Activated CD4-positive, alpha-beta memory T cell treated with anti-CD3 and anti-CD28 coated beads, Interleukin-2, amount 10 ng/mL, durations not matched to agents 7 days and 5 days (primary cell): ENCODE data around the gene KCNQ1OT1. TPM values are rescaled to one million over a fixed set of nuclear protein-coding genes. Genes with fewer than 3 reads are reported as not detected.

Experiments used
- CTCF ChIA-PET: fragments of 350-600 bp; sonication (Branson Sonifier 250); formaldehyde crosslinking; loops from one replicate; lab custom pipeline; 2021; ENCODE audit warnings: antibody characterized with exemption, inconsistent platforms; lab: Charles Lee
- POLR2A ChIA-PET: fragments of 350-600 bp; sonication (Branson Sonifier 250); formaldehyde crosslinking; loops from one replicate; lab custom pipeline; 2021; ENCODE audit warnings: antibody characterized with exemption; lab: Charles Lee
- DNase-seq: peaks from one replicate; pipeline ENCODE4 v3.0.0-alpha.2; 2020
- H3K27ac Mint-ChIP-seq: one replicate; pipeline ENCODE4 v1.8.0; 2021; ENCODE audit warnings: mild to moderate bottlenecking, mixed read lengths
- H3K27me3 Mint-ChIP-seq: one replicate; pipeline ENCODE4 v1.8.0; 2021; ENCODE audit warnings: mixed read lengths
- H3K36me3 Mint-ChIP-seq: one replicate; pipeline ENCODE4 v1.8.0; 2021; ENCODE audit warnings: low read depth, mixed read lengths
- H3K4me1 Mint-ChIP-seq: one replicate; pipeline ENCODE4 v1.8.0; 2021; ENCODE audit warnings: mixed read lengths
- H3K4me3 Mint-ChIP-seq: one replicate; pipeline ENCODE4 v1.8.0; 2021; ENCODE audit warnings: mild to moderate bottlenecking, mixed read lengths
- H3K9me3 Mint-ChIP-seq: one replicate; pipeline ENCODE4 v1.8.0; 2021; ENCODE audit warnings: mixed read lengths
- total RNA-seq, 2 experiments: library from RNA; stranded (reverse); gene quantifications; one replicate each; pipeline ENCODE4 v1.2.3, GENCODE V29; 2021

Gene KCNQ1OT1
- total RNA-seq, 2 experiments from 2014 or later: 0.25 to 0.28 TPM

DNA sequence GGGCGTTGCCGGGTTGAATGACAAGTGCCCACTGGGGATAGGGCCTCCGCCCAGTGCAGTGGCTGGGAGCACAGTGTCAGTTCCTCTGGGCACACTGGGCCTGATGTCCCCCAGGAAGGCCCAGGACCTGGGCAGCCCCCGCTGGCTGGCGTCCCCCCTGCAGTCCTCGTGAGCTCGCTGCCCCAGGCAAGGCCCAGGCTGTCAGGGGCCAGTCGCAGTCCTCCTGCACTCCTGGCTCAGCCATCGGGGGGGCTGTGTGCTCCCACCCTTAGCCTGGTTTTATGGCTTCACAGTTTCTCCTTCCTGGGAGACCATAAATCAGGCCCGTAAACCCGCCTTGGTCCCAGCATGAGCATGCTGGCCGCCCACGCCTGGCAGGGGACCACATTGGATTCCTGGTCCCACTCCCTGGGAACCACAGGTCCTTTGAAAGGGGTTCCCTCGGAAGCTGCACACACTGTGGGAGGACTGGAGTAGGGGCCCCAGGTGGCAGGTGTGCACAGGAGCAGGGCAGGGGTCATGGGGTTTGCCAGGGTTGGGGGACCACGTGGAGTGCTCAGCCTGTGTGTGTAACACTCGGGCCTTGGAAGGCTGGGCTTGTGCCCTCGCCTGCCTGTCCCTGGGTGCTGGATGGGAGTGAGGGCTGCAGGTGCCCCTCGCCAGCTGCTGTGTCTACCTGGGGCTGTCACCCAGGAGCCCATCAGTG, 113.6 kb downstream of the KCNQ1OT1 start:
- no peak for DNase-seq
- POLR2A ChIA-PET: no interaction called here
- no peaks in the 10 kb centered on the region for H3K4me1 Mint-ChIP-seq
- H3K27me3 Mint-ChIP-seq: no peaks in the 10 kb centered on the region
- CTCF ChIA-PET: no interaction called here
- H3K4me3 Mint-ChIP-seq: no peak overlapping the region
- H3K36me3 Mint-ChIP-seq: no peaks in the 10 kb centered on the region
- no peaks in the 10 kb centered on the region for H3K9me3 Mint-ChIP-seq
- H3K27ac Mint-ChIP-seq: no peak overlapping the region

DNA sequence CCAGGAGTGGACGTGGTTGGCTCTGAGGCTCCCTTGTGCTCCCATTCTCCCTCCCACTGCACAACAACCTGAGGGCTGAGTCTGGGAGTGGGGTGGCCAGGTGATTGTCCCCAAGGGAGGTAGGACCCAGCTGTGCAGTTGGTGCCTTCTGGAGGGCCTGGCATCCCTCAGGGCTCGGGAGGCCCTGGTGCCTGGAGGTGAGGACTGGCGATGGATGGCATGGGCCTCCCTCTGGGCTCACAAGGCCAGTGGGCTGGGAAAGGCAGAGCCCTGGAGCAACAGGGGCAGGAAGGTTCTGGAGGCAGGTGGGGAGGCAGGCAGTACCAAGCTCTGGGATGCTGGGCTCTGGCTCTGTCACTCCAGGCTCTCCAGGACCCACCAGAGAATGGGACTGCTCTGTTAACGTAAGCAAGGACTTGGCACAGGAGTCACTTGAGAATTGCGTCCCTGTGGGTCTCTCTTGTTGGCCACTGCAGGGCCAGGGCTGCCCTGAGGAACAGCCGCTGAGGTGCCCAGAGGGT, 114.2 kb downstream of the KCNQ1OT1 start:
- Mint-ChIP-seq H3K9me3 (no peaks in the 10 kb centered on the region), H3K4me1 (no peaks in the 10 kb centered on the region), H3K36me3 (no peaks in the 10 kb centered on the region), H3K27me3 (no peaks in the 10 kb centered on the region), H3K4me3 (no peak overlapping the region), H3K27ac (no peak overlapping the region)
- DNase-seq: no peak
- ChIA-PET CTCF (no interaction called here), POLR2A (no interaction called here)

DNA sequence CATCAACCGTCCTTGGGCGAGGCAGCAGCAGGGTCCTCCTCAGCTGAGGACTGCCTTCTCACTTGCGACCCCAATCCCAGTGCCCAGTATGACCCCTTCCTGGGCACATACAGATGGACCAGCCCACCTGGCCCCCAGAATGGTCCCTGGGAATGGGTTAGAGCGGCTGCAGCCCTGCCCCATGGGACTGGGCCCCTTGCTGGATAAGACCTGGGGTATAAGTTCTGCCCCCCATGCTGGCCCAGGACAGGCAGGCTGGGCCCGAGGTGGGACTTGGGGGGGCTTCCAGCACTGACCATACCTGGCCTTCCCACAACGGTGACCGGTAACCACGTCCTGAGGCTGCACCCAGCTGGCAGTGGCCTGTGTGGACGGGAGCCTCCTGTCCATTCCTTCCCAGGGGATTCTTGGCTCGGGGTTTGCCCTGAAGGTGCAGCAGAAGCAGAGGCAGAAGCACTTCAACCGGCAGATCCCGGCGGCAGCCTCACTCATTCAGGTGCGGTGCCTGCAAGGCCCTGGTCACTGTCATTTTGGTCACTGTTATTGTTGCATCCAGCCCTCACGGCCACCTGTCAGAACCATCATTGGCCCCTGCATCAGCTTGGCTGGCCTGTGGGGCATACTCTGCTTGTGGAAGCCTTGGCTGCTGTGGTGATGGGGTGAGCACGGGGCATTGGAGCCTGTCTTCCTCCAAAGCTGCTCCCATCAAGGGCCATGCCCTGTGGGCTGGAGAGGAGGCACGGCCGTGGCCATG, 114.8 kb downstream of the KCNQ1OT1 start:
- Mint-ChIP-seq H3K27me3 (no peaks in the 10 kb centered on the region), H3K4me1 (no peaks in the 10 kb centered on the region), H3K4me3 (no peak overlapping the region), H3K27ac (no peak overlapping the region), H3K36me3 (no peaks in the 10 kb centered on the region), H3K9me3 (no peaks in the 10 kb centered on the region)
- POLR2A ChIA-PET: no interaction called here
- peak; percentile 15 for DNase-seq
- CTCF ChIA-PET: no interaction called here

DNA sequence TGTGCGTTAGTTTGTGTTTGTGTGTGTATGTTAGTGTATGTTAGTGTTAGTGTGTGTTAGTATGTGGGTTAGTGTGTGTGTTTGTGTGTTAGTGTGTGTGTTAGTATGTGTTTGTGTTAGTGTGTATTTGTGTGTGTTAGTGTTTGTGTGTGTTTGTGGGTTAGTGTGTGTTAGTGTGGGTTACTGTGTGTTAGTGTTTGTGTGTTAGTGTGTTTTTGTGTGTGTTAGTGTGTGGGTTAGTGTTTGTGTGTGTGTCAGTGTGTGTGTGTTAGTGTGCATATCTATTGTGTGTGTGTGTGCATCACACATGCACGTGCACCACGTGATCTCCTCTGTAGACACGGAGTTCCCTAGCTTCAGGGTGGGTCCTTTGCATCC, 115.4 kb downstream of the KCNQ1OT1 start:
- Mint-ChIP-seq H3K4me3 (no peak overlapping the region), H3K4me1 (no peaks in the 10 kb centered on the region), H3K36me3 (no peaks in the 10 kb centered on the region), H3K9me3 (no peaks in the 10 kb centered on the region), H3K27me3 (no peaks in the 10 kb centered on the region), H3K27ac (no peak overlapping the region)
- no peak for DNase-seq
- POLR2A ChIA-PET: no interaction called here
- CTCF ChIA-PET: no interaction called here

- POLR2A ChIA-PET: no interaction called here
- no peak overlapping the region for H3K4me3 Mint-ChIP-seq
- no peaks in the 10 kb centered on the region for H3K9me3 Mint-ChIP-seq
- H3K27ac Mint-ChIP-seq: no peak overlapping the region
- H3K36me3 Mint-ChIP-seq: no peaks in the 10 kb centered on the region
- peak; percentile 10 for DNase-seq
- H3K4me1 Mint-ChIP-seq: no peaks in the 10 kb centered on the region
- CTCF ChIA-PET: no interaction called here
- H3K27me3 Mint-ChIP-seq: no peaks in the 10 kb centered on the region
Observed at GRCh38 chr11:2583605-2583958, 116.2 kb downstream of the KCNQ1OT1 start.

GRCh38 chr11:2582946-2583604, 116.7 kb downstream of the KCNQ1OT1 start:
- ChIA-PET CTCF (no interaction called here), POLR2A (no interaction called here)
- H3K9me3 Mint-ChIP-seq: no peaks in the 10 kb centered on the region
- H3K4me3 Mint-ChIP-seq: no peak overlapping the region
- no peaks in the 10 kb centered on the region for H3K27me3 Mint-ChIP-seq
- no peaks in the 10 kb centered on the region for H3K4me1 Mint-ChIP-seq
- H3K27ac Mint-ChIP-seq: no peak overlapping the region
- no peaks in the 10 kb centered on the region for H3K36me3 Mint-ChIP-seq
- DNase-seq: no peak

DNA sequence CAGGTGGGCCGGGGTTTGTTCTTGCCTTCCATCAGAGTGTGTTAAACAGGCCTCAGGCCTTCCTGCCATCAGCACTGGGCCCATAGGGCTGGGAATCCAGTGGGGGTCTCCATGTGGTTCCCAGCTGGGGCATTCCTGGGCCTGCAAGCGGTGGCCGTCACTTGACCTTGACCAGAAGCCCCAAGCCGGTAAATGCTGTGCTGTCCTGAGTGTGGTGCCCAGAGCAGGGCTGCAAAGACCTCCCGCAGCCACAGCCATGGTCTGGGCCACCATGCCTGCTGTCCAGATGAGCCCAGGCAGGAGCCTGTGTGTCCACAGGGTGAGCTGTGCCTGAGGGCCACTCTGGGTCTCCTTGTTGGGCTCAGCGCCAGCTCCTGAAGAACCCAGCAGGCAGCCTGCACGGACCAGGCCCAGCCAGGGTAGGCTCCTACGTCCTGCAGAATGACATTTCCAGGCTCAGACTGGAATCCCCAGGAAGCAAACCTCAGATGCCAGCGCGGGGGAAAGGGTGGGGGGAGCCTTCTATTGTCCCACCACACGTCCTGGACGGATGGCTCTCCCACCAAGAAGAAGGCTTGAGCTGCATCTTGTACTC, 117.3 kb downstream of the KCNQ1OT1 start:
- Mint-ChIP-seq H3K27me3 (no peaks in the 10 kb centered on the region), H3K4me1 (no peaks in the 10 kb centered on the region), H3K4me3 (no peak overlapping the region), H3K9me3 (no peaks in the 10 kb centered on the region), H3K27ac (no peak overlapping the region), H3K36me3 (no peaks in the 10 kb centered on the region)
- DNase-seq: peak; percentile 13
- CTCF ChIA-PET: no interaction called here
- POLR2A ChIA-PET: no interaction called here

- Mint-ChIP-seq H3K4me3 (no peak overlapping the region), H3K27ac (no peak overlapping the region), H3K27me3 (no peaks in the 10 kb centered on the region), H3K36me3 (no peaks in the 10 kb centered on the region), H3K9me3 (no peaks in the 10 kb centered on the region), H3K4me1 (no peaks in the 10 kb centered on the region)
- CTCF ChIA-PET: no interaction called here
- DNase-seq: no peak
- POLR2A ChIA-PET: no interaction called here
Observed at GRCh38 chr11:2581931-2582350, 117.9 kb downstream of the KCNQ1OT1 start.

DNA sequence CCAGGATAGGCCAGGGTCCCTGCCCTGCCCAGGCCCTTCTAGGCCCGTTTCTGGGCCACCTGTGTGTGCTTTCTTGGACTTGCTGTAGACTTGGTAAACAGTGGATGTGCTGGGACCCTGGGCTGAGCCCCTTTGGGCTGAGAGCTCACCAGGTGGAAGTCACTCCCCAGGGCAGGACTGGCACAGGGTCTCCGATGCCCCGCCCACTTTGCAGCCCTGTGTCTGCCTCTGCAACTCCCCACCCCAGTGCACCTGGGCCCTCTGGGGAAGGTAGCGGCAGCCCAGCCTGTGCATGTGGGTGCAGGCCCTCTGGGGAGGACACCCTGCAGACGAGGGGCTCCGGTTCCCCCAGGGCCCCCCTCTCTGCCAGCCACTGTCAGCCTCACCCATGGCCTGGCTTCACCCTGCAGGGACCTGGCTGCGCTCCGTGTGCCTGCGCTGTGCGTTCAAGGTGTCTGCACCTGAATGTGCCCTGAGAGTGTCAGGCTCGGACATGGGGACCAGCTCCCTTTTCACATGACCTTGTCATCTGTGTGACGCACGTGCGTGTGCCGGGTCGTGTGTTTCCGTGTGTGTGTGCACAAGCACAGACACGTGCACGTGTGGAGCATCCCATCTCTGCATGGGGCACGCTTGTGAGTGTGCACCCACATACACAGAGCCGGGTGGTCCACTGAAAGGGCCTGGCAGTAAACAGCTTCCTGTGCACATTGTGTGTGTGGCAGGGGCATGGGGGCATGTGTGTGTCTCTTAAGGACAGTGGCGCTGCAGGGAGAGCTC, 118.5 kb downstream of the KCNQ1OT1 start:
- Mint-ChIP-seq H3K9me3 (no peaks in the 10 kb centered on the region), H3K27ac (no peak overlapping the region), H3K36me3 (no peaks in the 10 kb centered on the region), H3K4me1 (no peaks in the 10 kb centered on the region), H3K27me3 (no peaks in the 10 kb centered on the region), H3K4me3 (no peak overlapping the region)
- no peak for DNase-seq
- CTCF ChIA-PET: no interaction called here
- POLR2A ChIA-PET: no interaction called here

- no peaks in the 10 kb centered on the region for H3K4me1 Mint-ChIP-seq
- ChIA-PET POLR2A (no interaction called here), CTCF (no interaction called here)
- no peaks in the 10 kb centered on the region for H3K27me3 Mint-ChIP-seq
- DNase-seq: peak; percentile 15
- H3K27ac Mint-ChIP-seq: no peak overlapping the region
- no peaks in the 10 kb centered on the region for H3K36me3 Mint-ChIP-seq
- no peak overlapping the region for H3K4me3 Mint-ChIP-seq
- no peaks in the 10 kb centered on the region for H3K9me3 Mint-ChIP-seq
Observed at GRCh38 chr11:2580571-2581001, 119.2 kb downstream of the KCNQ1OT1 start.

GRCh38 chr11:2580061-2580421, 119.8 kb downstream of the KCNQ1OT1 start:
- H3K27ac Mint-ChIP-seq: no peak overlapping the region
- H3K36me3 Mint-ChIP-seq: no peaks in the 10 kb centered on the region
- CTCF ChIA-PET: no interaction called here
- no peaks in the 10 kb centered on the region for H3K9me3 Mint-ChIP-seq
- no peak for DNase-seq
- POLR2A ChIA-PET: no interaction called here
- H3K4me3 Mint-ChIP-seq: no peak overlapping the region
- H3K27me3 Mint-ChIP-seq: no peaks in the 10 kb centered on the region
- no peaks in the 10 kb centered on the region for H3K4me1 Mint-ChIP-seq

DNA sequence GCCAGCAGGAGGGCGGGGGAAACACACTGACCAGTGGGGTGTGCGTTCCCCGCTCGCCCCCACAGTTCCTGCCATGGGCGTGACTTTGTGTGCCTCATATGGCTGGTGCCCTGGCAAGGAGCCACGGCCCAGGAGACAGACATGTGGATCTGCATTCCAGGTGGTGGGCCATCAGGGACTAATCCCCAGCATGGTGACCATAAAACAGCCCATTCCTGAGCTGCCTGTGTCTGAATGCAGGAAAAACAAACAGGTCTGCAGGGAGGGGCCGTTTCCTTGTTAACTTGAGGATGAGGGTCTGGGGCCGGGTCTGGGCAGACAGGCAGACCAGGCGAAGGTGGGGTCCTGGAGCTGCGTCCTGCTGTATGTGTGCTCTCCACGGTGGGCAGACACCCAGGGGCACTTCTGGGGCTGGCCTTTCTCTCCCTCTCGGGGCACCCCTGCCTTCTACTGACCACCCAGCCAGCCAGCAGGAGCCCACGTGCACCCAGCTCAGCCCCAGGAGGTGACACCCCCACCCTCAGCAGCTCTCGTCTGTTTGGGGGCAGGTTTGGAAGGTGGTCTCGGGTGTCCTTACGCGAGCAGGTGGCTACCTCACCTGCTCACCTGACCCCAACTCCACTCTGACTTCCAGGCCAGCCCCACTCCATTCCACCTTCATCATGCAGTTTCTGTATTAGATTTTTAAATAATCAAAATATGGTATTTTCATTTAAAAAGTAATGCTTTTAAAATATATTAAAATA, 120.3 kb downstream of the KCNQ1OT1 start:
- no peak for DNase-seq
- CTCF ChIA-PET: no interaction called here

More for the DNA sequence above, 120.3 kb downstream of the KCNQ1OT1 start:
- Mint-ChIP-seq H3K4me1 (no peaks in the 10 kb centered on the region), H3K27ac (no peak overlapping the region), H3K9me3 (no peaks in the 10 kb centered on the region), H3K4me3 (no peak overlapping the region), H3K36me3 (no peaks in the 10 kb centered on the region), H3K27me3 (no peaks in the 10 kb centered on the region)
- POLR2A ChIA-PET: no interaction called here
